ENCODE measurements around the gene LIPC.

The LIPC gene

DNA sequence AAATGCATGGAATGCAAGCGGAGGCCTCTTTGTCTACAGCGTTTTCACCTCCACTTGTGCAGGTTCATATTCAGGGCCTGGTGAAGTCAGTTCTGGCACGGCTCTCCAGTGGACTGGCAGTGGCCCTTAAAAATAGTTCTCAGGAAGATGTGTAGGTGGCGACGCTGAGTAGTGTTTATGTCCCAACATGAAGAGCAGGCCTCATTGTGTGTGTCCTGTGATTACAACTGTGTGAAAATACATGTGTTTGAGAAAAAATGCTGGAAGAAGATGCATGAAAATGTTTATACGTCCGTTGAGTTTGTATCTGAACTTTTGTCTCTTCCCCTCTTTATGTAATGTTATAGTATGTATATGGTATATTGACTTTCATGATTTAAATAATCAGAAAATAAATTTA is 7.2 kb downstream of the LIPC start:
- no peak overlapping the region for H3K27ac ChIP-seq
- TF ChIP-seq, protein P1, sequence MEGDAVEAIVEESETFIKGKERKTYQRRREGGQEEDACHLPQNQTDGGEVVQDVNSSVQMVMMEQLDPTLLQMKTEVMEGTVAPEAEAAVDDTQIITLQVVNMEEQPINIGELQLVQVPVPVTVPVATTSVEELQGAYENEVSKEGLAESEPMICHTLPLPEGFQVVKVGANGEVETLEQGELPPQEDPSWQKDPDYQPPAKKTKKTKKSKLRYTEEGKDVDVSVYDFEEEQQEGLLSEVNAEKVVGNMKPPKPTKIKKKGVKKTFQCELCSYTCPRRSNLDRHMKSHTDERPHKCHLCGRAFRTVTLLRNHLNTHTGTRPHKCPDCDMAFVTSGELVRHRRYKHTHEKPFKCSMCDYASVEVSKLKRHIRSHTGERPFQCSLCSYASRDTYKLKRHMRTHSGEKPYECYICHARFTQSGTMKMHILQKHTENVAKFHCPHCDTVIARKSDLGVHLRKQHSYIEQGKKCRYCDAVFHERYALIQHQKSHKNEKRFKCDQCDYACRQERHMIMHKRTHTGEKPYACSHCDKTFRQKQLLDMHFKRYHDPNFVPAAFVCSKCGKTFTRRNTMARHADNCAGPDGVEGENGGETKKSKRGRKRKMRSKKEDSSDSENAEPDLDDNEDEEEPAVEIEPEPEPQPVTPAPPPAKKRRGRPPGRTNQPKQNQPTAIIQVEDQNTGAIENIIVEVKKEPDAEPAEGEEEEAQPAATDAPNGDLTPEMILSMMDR (IDR thresholded peaks at IDR 0.05): peak; percentile 68
- TF ChIP-seq ZFX (IDR thresholded peaks at IDR 0.05; ENCODE audit: borderline replicate concordance): no peak

DNA sequence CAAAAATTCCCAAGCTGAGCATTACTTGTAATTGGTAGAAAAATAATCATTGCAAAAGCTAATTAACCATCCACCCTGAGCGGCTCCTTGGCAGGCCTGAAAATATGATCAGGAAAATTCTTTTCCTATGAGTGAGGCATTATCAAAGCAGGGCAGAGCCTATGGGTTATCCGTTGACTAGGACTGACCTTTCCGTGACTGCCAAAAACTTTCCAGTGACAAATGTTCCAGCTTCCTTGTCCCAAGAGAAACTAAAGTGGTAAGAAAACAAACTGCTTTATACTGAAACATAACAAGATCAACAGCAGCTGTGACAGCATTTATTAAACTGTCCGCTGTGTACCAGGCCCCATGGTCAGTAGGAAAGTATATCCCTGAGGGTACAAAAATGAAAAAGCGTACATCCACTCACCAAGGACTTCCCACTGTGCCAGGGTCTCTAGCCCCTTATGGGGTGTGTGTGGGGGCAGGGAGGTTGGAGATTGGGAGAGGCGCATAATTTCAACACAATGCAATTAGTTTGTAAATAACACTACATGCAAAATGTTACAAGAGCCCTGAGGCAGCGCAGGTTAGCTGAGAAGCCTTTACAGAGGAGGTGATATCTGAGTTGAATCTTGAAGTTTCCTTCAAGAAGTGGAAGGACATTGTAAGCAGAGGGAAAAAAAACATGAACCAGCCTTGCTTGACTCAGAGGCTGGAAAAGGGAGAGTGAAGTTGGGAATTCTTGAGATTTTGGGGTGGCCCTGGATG is 8.5 kb downstream of the LIPC start:
- H3K27ac ChIP-seq: no peak overlapping the region

DNA sequence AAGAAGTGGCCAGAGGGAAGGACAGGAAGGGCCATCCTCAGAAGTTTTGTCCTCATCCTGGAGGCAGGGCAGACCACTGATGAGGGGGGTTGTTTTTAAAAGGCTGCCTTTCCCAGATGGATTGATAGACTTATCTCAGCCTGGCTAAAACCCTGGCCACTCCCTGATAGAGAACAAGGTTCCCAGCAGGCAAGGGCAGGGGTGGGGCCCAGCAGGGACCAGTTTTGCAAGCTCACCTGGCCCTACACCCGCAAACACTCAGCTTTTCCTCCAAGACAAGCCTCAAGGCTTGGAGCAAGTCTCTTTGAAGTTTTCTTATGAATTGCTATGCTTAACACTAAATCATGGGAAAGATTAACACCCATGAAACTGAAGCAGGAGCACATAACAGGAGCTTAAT is 9.1 kb downstream of the LIPC start:
- no peak overlapping the region for H3K27ac ChIP-seq
- TF ChIP-seq, protein P1 (IDR thresholded peaks at IDR 0.05): no peak
- no peak for TF ChIP-seq ZFX (IDR thresholded peaks at IDR 0.05; ENCODE audit: borderline replicate concordance)

More for the DNA sequence above, 8.5 kb downstream of the LIPC start:
- TF ChIP-seq, protein P1 (IDR thresholded peaks at IDR 0.05): no peak
- no peak for TF ChIP-seq ZFX (IDR thresholded peaks at IDR 0.05; ENCODE audit: borderline replicate concordance)

DNA sequence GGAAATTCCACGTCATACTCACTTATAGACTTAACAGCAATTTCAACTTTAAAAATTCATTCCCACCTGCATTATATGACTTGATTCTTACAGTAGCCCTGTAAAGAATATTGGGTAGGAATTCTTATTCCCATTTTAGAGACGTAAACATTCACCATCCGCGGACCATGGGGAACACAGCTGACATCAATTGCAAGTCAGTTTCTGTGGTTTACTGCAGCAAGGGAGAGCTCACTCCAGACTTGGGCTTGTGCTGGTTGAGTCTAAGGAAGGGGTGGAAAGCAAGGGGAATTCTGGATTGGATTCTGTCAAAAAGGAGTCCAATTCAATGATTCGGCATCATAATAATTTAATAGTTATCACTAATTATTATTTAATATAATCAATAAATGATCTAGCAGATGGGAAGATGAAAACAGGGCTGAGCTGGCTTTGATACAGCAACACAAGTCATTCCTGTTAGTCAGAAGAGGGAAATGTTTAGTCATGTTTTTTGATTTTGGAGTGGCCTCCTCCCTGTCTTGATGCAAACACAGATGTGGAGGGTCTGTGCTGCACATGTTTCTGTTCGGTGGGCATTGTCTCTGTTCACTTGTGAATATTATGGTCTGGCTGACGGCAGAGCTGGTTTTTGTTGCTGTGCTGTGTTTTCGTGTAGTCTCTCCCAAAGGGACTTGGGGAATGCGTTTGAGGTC is 9.7 kb downstream of the LIPC start:
- no peak for TF ChIP-seq ZFX (IDR thresholded peaks at IDR 0.05; ENCODE audit: borderline replicate concordance)
- TF ChIP-seq, protein P1 (IDR thresholded peaks at IDR 0.05): no peak
- no peak overlapping the region for H3K27ac ChIP-seq

DNA sequence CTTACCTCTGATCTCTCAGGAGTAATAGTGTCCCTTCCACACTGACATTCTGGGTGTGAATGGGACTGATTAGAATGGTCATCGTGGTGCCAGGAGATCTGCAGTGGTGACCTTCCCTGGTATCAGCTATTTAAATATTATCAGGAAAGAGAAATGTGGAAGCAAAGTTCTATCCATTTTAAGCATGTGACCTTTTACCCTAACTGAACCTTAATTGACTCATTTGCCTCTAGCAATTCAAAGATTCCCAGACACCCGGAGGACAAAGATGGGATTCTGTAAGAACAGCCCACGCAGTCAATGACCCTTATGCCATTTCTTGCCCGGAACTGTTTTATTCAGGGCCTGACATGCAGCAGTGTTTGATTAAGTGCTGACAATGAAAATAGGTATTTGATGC is 10.3 kb downstream of the LIPC start:
- TF ChIP-seq, protein P1 (IDR thresholded peaks at IDR 0.05): no peak
- no peak for TF ChIP-seq ZFX (IDR thresholded peaks at IDR 0.05; ENCODE audit: borderline replicate concordance)
- no peak overlapping the region for H3K27ac ChIP-seq

DNA sequence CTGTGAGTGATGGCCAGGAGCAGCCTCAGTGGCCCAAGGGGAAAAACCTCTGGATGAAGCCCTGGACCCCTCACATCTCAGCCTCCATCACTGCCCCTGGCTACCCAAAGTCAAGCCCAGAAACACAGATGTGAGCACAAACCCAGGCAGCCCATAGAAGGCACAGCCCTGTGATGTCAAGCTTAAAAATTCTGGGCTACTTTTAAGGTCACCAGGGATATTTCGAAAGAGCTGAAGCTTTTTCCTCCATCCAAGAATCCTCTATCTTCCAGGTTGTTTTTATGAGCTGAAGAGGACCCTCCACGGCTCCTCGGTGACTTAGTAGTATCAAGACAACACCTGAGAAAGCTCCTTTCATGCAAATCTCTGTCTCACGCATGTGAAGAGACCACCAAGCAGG is 11.5 kb downstream of the LIPC start:
- no peak overlapping the region for H3K27ac ChIP-seq
- TF ChIP-seq ZFX (IDR thresholded peaks at IDR 0.05; ENCODE audit: borderline replicate concordance): no peak
- TF ChIP-seq, protein P1 (IDR thresholded peaks at IDR 0.05): no peak

DNA sequence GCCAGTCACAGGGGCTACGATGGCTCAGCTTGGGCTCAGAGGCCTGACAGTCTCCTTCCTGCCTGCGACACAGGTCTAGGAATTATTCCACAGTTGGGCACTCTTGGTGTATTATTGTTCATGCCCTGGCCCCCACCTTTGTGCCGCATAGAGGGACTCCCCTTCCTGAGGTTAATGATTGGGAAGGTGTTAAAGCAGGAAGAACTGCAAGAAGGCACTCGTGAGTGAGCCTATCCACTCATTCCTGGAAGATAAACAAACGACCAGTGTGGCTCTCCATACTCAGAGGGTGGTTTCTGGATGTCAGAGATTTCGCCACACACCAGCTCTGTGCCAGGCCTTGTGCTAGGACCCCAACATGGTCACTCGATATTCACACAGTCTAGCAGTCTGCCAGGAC is 12.3 kb downstream of the LIPC start:
- no peak overlapping the region for H3K27ac ChIP-seq
- TF ChIP-seq, protein P1 (IDR thresholded peaks at IDR 0.05): no peak
- TF ChIP-seq ZFX (IDR thresholded peaks at IDR 0.05; ENCODE audit: borderline replicate concordance): no peak
